DMS79 treated with DMSO at 0.1 percent for 48 hours (cell line): Measurements from ENCODE around the gene RALGPS1.

Source experiments
- DNase-seq: peaks from one replicate; lab custom pipeline; 2025; lab: John Stamatoyannopoulos, UW

The RALGPS1 gene

GRCh38 chr9:127021664-127022363 is 107.2 kb downstream of the RALGPS1 start:
- DNase-seq, result no peak

- DNase-seq, result no peak
Observed at GRCh38 chr9:127022913-127023660, 108.5 kb downstream of the RALGPS1 start.

DNA sequence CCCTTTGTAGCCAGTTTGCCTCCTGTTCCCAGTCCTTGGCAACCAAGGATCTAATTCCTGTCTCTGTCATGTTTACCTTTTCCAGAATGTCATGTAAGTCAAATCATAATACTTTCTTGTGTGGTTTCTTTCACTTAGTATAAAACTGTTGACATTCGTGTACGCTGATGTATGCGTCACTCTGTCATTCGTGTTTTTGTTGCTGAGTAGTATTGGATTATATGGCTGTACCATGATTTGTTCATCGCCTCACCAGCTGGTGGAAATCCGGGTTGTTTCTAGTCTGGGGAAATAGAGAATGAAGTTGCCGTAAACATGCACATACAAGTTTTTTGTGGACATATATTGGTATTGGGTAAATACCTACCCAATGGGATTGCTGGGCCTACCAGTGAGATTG is 110.5 kb downstream of the RALGPS1 start:
- no peak for DNase-seq

GRCh38 chr9:127027694-127028093 is 113.1 kb downstream of the RALGPS1 start:
- DNase-seq, result no peak

GRCh38 chr9:127029548-127029947 is 115.0 kb downstream of the RALGPS1 start:
- no peak for DNase-seq

DNA sequence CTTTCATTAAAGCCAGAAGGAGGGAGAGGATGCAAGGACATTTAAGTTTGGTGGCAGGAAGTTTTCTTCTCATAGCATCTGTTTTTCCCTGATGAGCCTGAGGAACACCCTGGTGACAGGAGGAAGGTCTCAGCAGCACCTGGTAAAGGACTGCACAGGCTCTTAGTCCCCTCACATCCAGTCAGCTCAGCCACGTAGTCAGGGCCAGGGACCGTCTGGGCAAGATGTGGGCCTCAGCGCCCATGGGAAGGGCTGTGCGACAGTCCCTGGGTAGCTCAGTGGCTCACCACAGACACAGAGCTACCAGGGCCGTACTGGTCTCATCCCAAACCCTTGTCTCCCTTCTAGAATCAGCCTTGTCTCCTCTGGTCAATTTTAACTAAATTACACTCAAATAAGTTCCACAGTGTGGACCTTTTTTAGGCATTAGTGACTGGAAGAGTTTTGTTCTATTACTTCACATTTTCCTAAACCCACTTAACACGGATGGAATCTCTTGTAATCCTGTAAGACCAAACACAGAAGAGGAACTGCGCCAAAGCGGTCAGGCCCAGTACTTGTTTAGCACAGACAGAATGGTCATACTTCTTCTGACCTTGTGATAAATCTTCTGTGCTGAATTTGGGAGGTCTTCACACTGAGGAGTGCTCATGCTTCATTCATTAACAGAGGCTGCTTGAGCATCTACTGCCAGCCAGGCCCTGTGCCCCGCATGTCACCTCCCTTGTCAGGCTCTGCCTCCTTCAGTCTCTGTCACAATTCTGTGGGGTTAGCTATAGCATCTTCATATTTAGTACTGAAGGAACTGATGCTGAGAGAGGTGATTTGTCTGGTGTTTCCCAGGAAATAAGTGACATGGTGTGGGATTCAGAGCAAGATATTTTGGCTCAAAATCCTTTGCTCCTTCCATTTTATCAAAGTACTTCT is 116.5 kb downstream of the RALGPS1 start:
- no peak for DNase-seq

DNA sequence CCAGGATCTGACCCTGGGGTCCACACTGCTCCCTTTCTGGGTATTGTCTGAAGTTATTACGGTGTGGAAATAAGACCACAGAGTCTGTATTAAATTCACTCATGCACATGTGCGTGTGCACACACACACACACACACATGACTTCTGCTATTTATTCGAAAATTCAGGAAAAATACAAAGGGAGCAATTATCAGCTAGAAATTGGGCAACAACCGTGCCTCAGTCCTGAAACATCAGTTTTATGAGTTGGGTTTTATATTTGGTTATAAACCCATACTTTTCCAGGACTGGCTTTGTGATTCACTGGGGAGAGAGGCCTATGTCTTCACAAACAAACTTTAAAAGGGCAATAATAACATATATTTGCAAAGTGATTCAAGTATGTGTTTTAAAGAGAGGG is 117.7 kb downstream of the RALGPS1 start:
- DNase-seq, result no peak

GRCh38 chr9:127033061-127033460 is 118.5 kb downstream of the RALGPS1 start:
- no peak for DNase-seq

GRCh38 chr9:127033789-127034188 is 119.2 kb downstream of the RALGPS1 start:
- no peak for DNase-seq

- no peak for DNase-seq
Observed at GRCh38 chr9:127034691-127035090, 120.1 kb downstream of the RALGPS1 start.

DNA sequence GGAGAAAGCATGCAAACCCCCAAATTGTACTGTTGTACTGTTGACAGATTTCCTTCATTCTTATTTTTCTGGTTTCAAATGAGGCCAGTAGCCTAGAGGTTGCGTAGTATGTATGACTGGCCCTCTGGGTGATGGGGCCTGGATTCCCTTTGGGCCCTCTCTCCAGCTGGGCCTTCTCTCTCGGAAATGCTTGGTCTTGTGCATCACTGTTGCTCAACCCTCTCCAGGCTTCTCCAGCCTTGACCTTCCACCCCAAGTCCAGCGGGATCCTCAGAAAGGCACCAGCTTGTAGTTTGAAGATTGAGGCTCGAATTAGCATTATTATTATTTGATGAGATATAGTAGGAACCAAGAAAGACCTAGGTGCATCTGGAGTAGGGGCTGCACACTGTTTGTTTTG is 120.8 kb downstream of the RALGPS1 start:
- no peak for DNase-seq

DNA sequence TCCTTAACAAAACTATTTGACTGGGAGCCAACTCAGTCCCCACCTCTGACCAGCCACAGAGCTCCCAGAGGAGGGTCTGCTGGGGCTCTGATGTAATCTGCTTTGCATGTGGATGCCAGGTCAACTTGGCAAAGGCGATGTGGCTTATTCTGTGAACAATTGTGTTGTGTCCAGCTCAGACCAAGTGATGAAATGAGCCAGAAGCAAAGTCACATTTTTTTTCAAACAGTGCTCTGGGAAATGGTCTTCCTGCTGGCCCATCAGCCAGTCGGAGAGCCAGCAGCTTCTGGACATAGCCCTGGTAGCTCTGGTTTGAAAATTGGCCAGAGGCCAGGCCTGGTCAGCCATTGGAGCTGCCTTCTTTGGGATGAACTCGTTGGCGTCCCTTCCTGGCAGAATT is 121.4 kb downstream of the RALGPS1 start:
- DNase-seq, result no peak

GRCh38 chr9:127036437-127036836 is 121.9 kb downstream of the RALGPS1 start:
- DNase-seq, result no peak

- DNase-seq, result no peak
Observed at GRCh38 chr9:127038531-127038930, 123.9 kb downstream of the RALGPS1 start.

DNA sequence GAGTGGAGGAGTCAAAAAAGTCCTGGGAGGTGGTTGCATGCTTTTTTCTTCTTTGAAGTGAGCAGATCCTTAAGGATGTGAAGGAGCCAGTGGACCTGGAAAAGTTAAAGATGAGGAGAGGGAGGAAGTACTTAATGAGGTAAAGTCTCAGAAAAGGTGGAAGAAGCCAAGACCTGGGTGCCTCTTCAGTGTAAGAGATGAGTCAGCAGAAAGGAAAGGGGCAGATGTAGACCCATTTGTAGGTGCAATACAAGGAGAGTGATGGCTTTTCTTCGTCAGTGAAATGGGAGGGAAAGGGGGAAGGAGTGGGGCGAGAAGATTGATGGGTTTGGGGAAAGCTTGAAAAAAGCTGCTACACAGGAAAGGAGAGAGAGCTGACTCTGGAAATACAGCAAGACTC is 124.9 kb downstream of the RALGPS1 start:
- no peak for DNase-seq

GRCh38 chr9:127045148-127045547 is 130.6 kb downstream of the RALGPS1 start:
- no peak for DNase-seq

DNA sequence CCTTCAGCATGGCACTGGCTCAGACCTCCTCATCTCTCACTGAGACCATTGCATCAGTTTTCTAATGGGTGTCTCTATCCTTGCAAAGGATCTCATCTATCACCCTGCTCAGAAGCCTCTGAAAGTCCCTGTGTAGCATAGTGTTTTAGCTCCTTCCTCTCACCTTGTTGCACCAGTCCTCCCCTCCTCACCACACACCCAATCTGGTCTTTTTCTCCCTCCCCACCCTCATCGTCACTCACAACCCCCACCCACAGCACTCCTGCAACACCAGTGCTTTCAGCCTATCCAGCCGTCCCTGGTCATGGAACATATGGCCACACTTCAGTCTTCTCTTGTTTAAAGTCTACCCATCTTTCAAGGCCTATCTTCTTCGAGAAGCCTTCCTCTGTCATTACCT is 133.4 kb downstream of the RALGPS1 start:
- no peak for DNase-seq

DNA sequence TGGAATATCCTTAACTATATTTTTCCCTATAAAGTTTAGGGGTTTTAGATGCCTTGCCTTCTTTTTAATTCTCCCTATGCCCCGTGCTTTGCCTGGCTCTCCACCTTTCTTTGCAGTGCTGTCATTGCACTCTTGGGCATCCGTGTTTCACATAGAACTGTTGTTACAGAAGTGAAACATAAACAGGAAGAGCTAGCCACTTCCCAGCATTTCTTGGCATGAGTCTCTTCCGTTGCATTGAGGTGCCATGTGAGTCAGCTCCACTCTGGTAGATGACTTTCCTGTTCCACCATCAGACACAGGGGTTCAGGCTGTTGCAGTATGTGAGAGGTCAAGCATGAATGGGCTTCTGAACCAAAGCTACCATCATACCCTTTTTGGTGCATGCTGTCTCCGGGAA is 134.5 kb downstream of the RALGPS1 start:
- no peak for DNase-seq

GRCh38 chr9:127049581-127049980 is 135.0 kb downstream of the RALGPS1 start:
- no peak for DNase-seq

DNA sequence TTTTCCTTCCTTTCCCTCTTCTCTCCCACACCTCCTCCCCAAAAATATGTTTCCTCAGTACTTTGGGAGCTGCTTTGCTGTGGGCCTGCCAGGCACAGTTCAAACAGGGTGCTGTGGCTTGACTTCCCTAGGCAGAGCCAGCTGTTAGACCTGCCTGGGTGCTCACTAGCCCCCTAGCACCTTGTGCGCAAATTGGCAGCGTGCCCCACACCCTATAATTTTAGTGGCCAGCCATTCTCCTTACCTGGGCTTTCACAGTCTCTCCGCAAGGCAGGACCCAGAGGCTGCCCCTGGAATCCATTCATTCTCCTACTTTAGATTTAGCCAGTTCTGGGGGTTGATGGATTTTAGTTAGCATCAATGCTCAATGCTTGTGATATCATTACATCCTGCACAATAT is 135.6 kb downstream of the RALGPS1 start:
- no peak for DNase-seq

GRCh38 chr9:127050591-127051001 is 136.0 kb downstream of the RALGPS1 start:
- no peak for DNase-seq

DNA sequence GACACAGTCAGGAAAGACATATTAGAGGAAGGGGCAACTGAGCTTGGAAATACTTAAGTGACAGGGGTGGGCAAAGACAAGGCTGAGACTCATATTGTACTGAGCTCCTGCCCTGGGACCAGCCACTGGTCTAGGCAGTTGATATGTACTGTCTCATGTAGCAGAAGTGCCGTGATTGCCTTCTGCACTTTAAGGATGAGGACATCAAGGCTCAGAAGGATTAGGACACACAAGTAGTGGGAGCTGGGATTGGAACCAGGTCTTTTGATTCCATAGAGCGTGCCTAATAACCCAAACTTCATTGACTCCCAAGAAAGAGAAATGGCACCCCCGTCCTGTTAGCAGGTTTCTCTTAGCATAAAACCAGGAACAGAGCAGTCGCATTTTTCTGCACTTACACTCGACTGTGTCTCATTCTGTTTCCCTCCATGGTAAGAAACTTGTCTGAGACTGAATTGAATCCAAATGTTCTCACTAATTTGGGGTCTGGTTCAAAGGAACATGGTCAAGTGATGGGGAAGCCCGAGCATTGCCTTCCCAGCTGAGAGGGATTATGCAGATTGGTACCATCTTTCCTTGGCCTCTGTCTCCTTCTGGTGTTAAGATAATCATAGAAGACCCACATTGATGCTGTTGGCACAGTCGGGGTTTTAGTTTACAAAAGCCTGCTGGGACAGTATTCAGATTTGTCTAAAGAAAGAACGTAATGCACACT is 137.5 kb downstream of the RALGPS1 start:
- DNase-seq, result no peak
